Measurements from ENCODE around the gene ELAVL1. TPM values are rescaled to one million over a fixed set of nuclear protein-coding genes. Genes with fewer than 3 reads are reported as not detected.

Gene ELAVL1
- total RNA-seq, 2 experiments from 2014 or later: 65.4 to 168 TPM

GRCh38 chr19:7941895-7942596 is 63.4 kb downstream of the ELAVL1 start:
- TSS peak; percentile 51 for BruUV-seq (replicated peaks)
- Histone ChIP-seq H4K20me1 (ENCODE audit: insufficient read depth, low read length) (0 out of 2 replicates have a peak, but pooled peaks cover 5% of the 10 kb centered on the region), H3K4me3 (ENCODE audit: low read depth, low read length, poor library complexity, severe bottlenecking) (peak overlapping the region; percentile 94), H3K4me1 (ENCODE audit: insufficient read depth, low read length, poor library complexity, severe bottlenecking) (peaks cover 18% of the 10 kb centered on the region), H3K9me3 (ENCODE audit: low read length) (no peaks in the 10 kb centered on the region), H3K4me2 (ENCODE audit: low read length) (peak overlapping the region; percentile 77), H3K79me2 (ENCODE audit: insufficient read depth, low read depth, low read length) (peaks cover 40% of the 10 kb centered on the region), H2AFZ (ENCODE audit: low read length) (no peak overlapping the region), H3K27ac (ENCODE audit: low read depth, low read length, poor library complexity, severe bottlenecking) (no peak overlapping the region), H3K36me3 (ENCODE audit: insufficient read depth, low read length) (peaks cover 44% of the 10 kb centered on the region), H3K9me2 (ENCODE audit: insufficient read depth, low read length) (no peaks in the 10 kb centered on the region)
- no peak for TF ChIP-seq CTCF (conservative IDR thresholded peaks at IDR 0.05; ENCODE audit: low read length)
- TF ChIP-seq EZH2phosphoT487 (IDR thresholded peaks at IDR 0.05; ENCODE audit: borderline replicate concordance, low read depth, low read length): no peak
- DNase-seq (ENCODE audit: low spot score): no peak
- intact Hi-C loops (cut with micrococcal nuclease; ENCODE audit: unreplicated experiment): loop anchor here (2.0 to 5.0 kb wide), 5 partner anchors 21 to 325 kb away; partner anchors contain the start of genes ELAVL1 and SNAPC2
- CTCF ChIA-PET (ENCODE audit: unreplicated experiment): no interaction called here
- POLR2A ChIA-PET: interaction anchor here (2.8 kb wide), 1 partner anchor 21 kb away, joined by 12 read pairs; the partner anchor contains the start of gene SNAPC2

- BruUV-seq (replicated peaks): no TSS peak
These were observed 64.6 kb downstream of the ELAVL1 start for GRCh38 chr19:7940841-7941240.

More at GRCh38 chr19:7940841-7941240, 64.6 kb downstream of the ELAVL1 start:
- DNase-seq (ENCODE audit: low spot score): no peak
- no peak overlapping the region for H3K4me2 ChIP-seq (ENCODE audit: low read length)
- peaks cover 18% of the 10 kb centered on the region for H3K4me1 ChIP-seq (ENCODE audit: insufficient read depth, low read length, poor library complexity, severe bottlenecking)
- ChIA-PET CTCF (ENCODE audit: unreplicated experiment) (no interaction called here), POLR2A (no interaction called here)
- intact Hi-C loops (cut with micrococcal nuclease; ENCODE audit: unreplicated experiment): loop anchor here (5.0 kb wide), 3 partner anchors 89 to 326 kb away; no protein-coding TSS in a partner anchor
- no peaks in the 10 kb centered on the region for H3K9me3 ChIP-seq (ENCODE audit: low read length)
- H4K20me1 ChIP-seq (ENCODE audit: insufficient read depth, low read length): 0 out of 2 replicates have a peak, but pooled peaks cover 5% of the 10 kb centered on the region
- no peak overlapping the region for H2AFZ ChIP-seq (ENCODE audit: low read length)
- H3K79me2 ChIP-seq (ENCODE audit: insufficient read depth, low read depth, low read length): peaks cover 40% of the 10 kb centered on the region
- no peaks in the 10 kb centered on the region for H3K9me2 ChIP-seq (ENCODE audit: insufficient read depth, low read length)
- no peak overlapping the region for H3K27ac ChIP-seq (ENCODE audit: low read depth, low read length, poor library complexity, severe bottlenecking)
- no peak for TF ChIP-seq EZH2phosphoT487 (IDR thresholded peaks at IDR 0.05; ENCODE audit: borderline replicate concordance, low read depth, low read length)
- TF ChIP-seq CTCF (conservative IDR thresholded peaks at IDR 0.05; ENCODE audit: low read length): no peak
- H3K36me3 ChIP-seq (ENCODE audit: insufficient read depth, low read length): peaks cover 56% of the 10 kb centered on the region
- no peak overlapping the region for H3K4me3 ChIP-seq (ENCODE audit: low read depth, low read length, poor library complexity, severe bottlenecking)
